ENCODE measurements around the gene BAIAP2L1.

Gene BAIAP2L1

GRCh38 chr7:98289333-98289875 lies 111.5 kb downstream of the BAIAP2L1 start:
- no peak for DNase-seq

- DNase-seq, result no peak
These were observed 112.6 kb downstream of the BAIAP2L1 start for GRCh38 chr7:98288064-98288823.

- no peak for DNase-seq
These were observed 113.4 kb downstream of the BAIAP2L1 start for GRCh38 chr7:98287486-98287959.

GRCh38 chr7:98286701-98287485 lies 114.0 kb downstream of the BAIAP2L1 start:
- DNase-seq, result no peak

- DNase-seq, result no peak
These were observed 114.8 kb downstream of the BAIAP2L1 start for GRCh38 chr7:98286093-98286539.

- DNase-seq, result no peak
These were observed 115.5 kb downstream of the BAIAP2L1 start for GRCh38 chr7:98285157-98286092.

- DNase-seq, result no peak
These were observed 116.4 kb downstream of the BAIAP2L1 start for GRCh38 chr7:98284335-98285036.

GRCh38 chr7:98283887-98284222 lies 117.0 kb downstream of the BAIAP2L1 start:
- DNase-seq, result no peak

GRCh38 chr7:98283127-98283886 lies 117.6 kb downstream of the BAIAP2L1 start:
- DNase-seq, result no peak

- DNase-seq, result no peak
These were observed 118.2 kb downstream of the BAIAP2L1 start for GRCh38 chr7:98282703-98283102.

GRCh38 chr7:98281757-98282606 lies 118.9 kb downstream of the BAIAP2L1 start:
- DNase-seq, result no peak

- peak; percentile 88 for DNase-seq
These were observed 119.8 kb downstream of the BAIAP2L1 start, which contains the start of gene BRI3 for GRCh38 chr7:98280791-98281756. TSS of gene BRI3 (plus strand) at chr7:98281686. CDS start at chr7:98281796, 110 bp downstream.

GRCh38 chr7:98280296-98280695 lies 120.6 kb downstream of the BAIAP2L1 start:
- no peak for DNase-seq

GRCh38 chr7:98278936-98279335 lies 122.0 kb downstream of the BAIAP2L1 start:
- DNase-seq, result peak; percentile 15

GRCh38 chr7:98278408-98278807 lies 122.5 kb downstream of the BAIAP2L1 start:
- no peak for DNase-seq

- no peak for DNase-seq
These were observed 124.6 kb downstream of the BAIAP2L1 start for GRCh38 chr7:98276241-98276761.

GRCh38 chr7:98267303-98267702 lies 133.6 kb downstream of the BAIAP2L1 start:
- no peak for DNase-seq

- DNase-seq, result no peak
These were observed 134.1 kb downstream of the BAIAP2L1 start for GRCh38 chr7:98266840-98267239.

GRCh38 chr7:98265841-98266271 lies 135.0 kb downstream of the BAIAP2L1 start:
- DNase-seq, result no peak
